Fibroblast of skin of left biceps (primary cell): Measurements from ENCODE around the gene MVB12A.
A peak's percentile ranks its signal among the peaks of the same experiment; 100 is the strongest.

Experiments used
- DNase-seq, 2 experiments: peaks; one replicate each; pipeline ENCODE4 v3.0.0-alpha.2; 2013; ENCODE audit warnings: low read depth in 2 of 2

The MVB12A gene

DNA sequence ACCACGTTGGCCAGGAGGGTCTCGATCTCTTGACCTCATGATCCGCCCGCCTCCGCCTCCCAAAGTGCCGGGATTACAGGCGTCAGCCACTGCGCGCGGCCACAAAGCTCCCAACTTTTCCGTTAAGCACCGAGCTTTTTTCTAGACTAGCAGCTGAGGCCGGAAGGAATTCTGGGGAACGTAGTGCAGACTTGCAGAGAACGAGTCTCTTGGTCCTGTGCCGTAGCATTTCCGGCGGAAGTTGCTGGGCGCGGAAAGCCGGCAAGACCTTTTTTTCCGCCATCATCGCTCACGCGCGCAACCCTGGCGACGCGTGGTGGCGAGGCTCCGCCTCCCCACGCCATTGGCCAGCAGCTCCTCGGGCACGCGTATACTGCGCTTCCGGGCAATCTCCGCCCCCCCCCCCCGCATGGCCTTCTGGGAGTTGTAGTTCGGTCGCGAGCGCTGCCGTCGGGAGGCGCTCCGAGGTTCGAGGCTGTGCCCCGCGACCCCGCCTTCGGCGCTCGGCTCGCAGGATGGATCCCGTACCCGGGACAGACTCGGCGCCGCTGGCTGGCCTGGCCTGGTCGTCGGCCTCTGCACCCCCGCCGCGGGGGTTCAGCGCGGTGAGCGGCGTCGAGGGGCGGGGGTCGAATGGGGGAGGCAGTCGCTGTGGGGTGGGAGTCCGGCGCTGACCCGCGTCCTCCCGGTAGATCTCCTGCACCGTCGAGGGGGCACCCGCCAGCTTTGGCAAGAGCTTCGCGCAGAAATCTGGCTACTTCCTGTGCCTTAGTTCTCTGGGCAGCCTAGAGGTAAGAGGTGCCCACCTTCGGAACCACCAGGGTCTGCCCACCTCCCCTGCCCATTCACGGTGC, at the start of gene MVB12A:
TSS of gene MVB12A (plus strand) at position 427 of the 854 bp plus-strand sequence. CDS start at position 516, 89 bp downstream.
- DNase-seq, result peak; percentile 98

DNA sequence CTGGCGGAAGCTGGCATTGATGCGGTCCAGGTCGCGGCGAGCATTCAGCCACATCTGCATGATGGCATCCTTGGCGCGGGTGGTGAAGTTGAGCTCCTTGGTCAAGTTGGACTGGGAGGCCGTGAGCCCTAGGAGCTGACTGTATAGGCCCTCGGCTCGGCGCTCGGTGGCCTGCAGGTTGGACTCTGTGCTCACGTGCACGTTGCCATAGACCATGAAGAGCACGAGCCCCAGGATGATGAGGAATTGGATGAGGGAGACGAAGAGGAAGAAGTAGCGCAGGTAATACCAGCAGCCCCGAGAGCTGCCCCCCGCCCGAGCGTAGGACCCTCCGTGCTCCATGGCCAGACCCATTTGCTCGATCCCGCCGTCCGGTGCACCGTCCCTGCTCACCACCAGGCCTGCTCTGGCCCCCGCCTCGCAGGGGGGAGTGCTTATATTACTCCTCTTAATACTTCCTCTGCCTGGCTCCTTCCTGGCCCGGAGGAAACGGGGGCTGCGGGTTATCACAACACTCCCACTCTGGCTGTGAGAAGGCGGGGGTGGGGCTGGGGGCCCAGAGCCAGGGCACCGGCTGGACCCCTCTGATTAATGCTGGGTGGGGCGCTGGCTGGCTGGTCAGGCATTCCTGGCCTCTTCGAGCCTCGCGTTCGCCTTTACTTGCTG, 42.8 kb upstream of the MVB12A start, which contains the start of gene PLVAP:
TSS of gene PLVAP (minus strand) at position 408 of the 666 bp plus-strand sequence. CDS start at position 354, 54 bp downstream.
- no peak for DNase-seq

GRCh38 chr19:17378271-17378670, 41.6 kb upstream of the MVB12A start:
- no peak for DNase-seq

GRCh38 chr19:17379221-17379631, 40.6 kb upstream of the MVB12A start:
- no peak for DNase-seq

DNA sequence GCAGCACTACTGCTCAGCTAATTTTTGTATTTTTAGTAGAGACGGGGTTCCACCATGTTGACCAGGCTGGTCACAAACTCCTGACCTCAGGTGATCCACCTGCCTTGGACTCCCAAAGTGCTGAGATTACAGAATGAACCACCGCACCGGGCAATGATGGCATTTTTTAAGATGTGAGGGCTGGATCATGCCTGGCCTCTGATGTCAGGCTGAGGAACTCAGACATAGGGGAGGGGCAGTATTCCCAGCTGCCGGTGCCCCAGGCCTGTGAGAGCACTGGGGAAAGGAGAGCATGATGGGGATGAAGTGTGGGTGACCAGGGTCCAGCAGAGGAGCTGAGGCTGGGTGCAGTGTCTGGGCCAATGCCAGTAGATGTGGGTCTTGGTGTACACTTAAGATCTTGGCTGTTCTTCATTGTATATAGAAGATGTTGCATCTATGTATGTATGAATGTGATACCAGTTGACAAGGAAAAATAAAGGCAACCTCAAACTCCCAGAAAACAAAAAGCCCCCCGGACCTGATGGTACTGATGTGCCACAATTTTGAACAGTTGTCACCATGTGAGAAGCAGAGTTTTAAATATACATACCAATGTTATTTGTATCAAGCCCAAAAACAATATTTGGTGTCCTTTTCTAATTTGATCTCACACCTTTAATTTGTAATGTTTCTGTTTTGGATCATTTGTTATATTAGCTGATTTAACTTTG, 39.3 kb upstream of the MVB12A start:
- no peak for DNase-seq

DNA sequence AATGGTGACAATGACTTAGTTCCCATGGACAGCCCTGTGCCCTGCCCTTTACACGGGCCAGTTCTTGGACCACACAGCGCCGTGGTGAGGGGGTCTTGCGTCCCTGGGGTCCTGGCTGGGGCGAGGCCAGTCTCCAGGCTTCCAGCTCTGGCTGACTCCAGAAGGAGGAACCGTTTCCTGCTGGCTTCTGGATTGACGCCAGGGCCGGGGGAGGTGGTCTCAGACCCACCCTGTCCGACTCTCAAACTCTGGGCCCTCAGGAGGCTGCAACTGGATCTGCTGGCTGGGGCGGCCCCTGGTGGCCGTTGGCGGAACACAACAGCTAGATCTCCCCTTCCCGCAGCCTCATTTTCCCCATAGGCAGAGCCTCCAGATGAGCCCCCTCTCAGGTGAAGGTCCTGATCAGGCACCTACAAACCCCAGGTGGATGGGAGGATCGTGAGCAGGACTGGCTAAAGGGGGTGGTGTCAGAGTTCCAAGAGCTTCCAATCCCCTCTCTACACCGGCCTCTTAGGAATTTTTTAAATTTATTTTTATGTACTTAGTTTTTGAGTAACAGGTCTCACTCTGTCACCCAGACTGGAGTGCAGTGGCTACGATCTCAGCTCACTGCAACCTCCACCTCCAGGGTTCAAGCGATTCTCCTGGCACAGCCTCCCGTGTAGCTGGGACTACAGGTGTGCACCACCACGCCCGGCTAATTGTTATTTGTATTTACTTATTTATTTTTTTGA, 33.8 kb upstream of the MVB12A start:
- no peak for DNase-seq

DNA sequence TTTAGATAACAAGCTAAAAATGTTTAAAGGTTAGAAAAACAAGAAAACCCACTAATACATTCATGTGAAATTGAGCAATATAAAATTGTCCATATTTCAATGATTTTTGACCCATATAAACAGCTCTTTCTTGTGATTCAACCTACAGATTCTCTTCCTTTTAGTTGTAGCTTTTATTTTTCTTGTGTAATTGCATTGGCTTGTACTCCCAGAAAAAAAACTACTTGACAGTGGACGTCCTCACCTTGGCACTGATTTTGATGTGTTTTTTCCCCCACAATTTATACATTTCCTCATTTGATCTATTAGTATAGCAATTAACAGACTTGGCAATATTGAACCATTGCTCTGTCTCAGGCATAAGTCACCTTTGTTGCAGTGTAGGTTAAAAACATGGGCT, 30.6 kb upstream of the MVB12A start:
- no peak for DNase-seq

GRCh38 chr19:17389957-17390664, 29.7 kb upstream of the MVB12A start:
- DNase-seq, result no peak

DNA sequence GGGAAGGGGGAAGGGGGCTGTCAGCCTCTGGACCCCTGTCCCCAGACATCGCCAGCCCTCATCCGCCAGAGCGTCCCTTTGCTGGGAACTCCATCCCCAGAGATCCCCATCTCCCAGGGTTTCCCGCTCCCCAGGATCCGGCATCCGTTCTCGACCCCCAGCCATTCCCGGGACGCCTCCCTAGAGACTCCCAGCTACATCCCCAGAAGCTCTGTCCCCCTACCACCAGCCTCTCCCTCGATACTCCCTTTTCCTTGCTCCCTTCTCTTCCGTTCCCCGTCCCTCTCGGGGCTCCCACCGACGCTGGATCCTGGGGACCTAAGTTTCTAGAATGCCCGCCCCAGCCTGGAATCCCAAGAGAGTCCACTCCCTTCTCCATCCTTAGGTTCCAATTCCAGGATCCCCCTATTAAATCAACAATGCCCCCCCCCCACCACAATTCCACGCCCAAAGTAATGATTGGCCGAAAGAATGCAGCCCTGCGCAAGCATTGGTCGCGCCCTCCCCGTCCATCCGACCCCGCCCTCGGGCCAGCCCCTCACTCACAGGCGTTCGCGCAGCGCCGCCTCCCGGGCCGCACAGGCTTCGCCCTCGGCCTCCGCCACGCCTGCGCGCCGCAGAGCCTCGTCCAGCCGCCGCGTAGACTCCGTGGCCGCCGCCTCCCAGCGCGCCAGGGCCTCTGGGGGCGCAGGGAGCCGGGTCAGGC, 29.0 kb upstream of the MVB12A start:
- DNase-seq, result peak; percentile 64 to 67

GRCh38 chr19:17391371-17392151, 28.3 kb upstream of the MVB12A start:
- no peak for DNase-seq

DNA sequence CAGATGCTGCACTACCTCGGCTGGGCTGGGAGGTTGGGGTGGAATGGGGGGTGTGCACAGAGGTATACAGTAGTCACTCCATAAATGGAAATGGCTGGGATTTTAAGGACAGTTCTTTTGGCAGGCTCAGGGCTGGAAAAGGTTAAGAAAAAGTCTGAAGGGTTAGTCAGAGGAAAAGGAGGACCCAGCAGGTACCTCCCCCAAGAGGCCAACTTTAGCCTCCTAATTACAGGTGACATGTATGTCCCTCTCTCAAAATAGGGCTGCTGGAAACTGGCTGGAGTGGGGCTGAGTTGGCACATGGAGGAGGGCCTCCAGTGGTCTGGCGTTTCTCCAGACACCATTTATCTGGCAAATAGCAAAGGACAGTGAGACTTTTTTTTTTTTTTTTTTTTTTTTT, 26.8 kb upstream of the MVB12A start:
- no peak for DNase-seq

- DNase-seq, result no peak
These were observed 25.9 kb upstream of the MVB12A start, which contains the start of gene CCDC194 for GRCh38 chr19:17393914-17394313. Gene CCDC194, minus strand, starts transcription at chr19:17394196. Its CDS starts 38 bp downstream, at chr19:17394158.

DNA sequence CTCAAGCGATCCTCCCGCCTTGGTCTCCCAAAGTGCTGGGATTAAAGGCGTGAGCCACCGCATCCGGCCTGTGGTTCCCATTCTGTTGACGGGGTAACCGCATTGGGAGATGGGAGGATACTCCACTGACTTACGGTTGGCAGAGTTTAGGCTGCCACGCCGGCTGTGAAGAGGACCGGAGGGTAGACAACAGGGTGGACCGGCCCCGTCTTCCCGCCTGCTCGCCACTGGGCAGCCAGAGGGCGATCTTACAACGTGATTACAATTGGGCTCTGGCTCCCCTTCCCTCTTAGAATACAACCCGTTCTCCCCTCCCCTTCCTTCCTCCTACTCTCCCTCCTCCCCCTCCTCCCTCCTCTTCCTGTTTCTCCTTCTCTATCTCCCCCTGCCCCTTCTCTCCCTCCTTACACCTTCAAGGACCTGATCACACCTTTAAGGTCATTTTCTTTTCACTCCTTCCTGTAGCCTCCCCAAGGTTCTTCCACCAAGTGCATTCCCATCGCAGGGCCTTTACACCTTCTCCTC, 24.9 kb upstream of the MVB12A start:
- no peak for DNase-seq

DNA sequence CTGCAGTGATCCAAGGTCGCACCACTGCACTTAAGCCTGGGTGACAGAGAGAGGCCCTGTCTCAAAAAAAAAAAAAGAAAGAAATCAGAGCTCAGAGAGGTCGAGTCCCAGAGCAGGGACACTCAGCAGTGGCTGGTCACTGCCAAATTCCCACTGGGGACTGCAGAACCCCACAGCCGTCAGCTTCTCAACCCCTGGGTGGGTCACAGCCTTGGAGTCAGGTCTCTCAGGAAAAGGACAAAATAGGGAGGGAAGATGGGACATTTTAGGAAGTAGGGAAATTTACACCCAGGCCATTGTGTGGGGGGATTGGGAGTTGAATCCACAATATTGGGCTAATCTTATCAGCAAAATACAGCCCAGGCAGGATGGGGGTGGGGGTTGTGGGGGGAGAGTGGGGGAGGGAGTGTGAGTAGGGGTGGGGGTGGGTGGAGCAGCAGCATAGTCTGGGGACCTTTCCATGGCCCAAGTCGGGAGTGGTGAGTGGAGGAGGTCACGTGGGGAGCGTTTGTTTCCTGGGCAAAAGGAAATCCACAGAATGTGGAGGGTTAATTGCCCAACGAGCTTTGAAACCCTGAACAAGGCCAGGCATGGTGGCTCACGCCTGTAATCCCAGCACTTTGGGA, 20.8 kb upstream of the MVB12A start:
- DNase-seq, result no peak

- DNase-seq, result no peak
These were observed 18.2 kb upstream of the MVB12A start for GRCh38 chr19:17401628-17402027.

GRCh38 chr19:17402982-17403855, 16.6 kb upstream of the MVB12A start:
- no peak for DNase-seq

GRCh38 chr19:17404015-17404414, 15.8 kb upstream of the MVB12A start:
- DNase-seq, result no peak
